NB4 (cell line): ENCODE results near the gene PIP5K1C.

Source experiments
- DNase-seq: peaks from one replicate; pipeline ENCODE4 v3.0.0; 2010; ENCODE audit warnings: low read depth
- H3K4me3 ChIP-seq: one replicate; pipeline ENCODE4 v1.5.1; 2011; ENCODE audit warnings: mild to moderate bottlenecking, low read depth, low read length, moderate library complexity
- MYC ChIP-seq: IDR thresholded peaks from 2 replicates; pipeline ENCODE4 v1.6.1; 2011; ENCODE audit warnings: low read depth, low read length
- POLR2A ChIP-seq: IDR thresholded peaks from 2 replicates; pipeline ENCODE4 v1.6.1; 2011; ENCODE audit warnings: mild to moderate bottlenecking; ENCODE audit not compliant: insufficient read length; ENCODE audit errors: extremely low read depth
- TF ChIP-seq, protein P1 (sequence below): IDR thresholded peaks from 2 replicates; pipeline ENCODE4 v1.6.1; 2011; ENCODE audit warnings: low read depth, low read length
- TF ChIP-seq, protein P2 (sequence below): IDR thresholded peaks from one replicate; pipeline ENCODE4 v1.5.1; 2012; ENCODE audit warnings: low read depth, low read length

PIP5K1C gene

DNA sequence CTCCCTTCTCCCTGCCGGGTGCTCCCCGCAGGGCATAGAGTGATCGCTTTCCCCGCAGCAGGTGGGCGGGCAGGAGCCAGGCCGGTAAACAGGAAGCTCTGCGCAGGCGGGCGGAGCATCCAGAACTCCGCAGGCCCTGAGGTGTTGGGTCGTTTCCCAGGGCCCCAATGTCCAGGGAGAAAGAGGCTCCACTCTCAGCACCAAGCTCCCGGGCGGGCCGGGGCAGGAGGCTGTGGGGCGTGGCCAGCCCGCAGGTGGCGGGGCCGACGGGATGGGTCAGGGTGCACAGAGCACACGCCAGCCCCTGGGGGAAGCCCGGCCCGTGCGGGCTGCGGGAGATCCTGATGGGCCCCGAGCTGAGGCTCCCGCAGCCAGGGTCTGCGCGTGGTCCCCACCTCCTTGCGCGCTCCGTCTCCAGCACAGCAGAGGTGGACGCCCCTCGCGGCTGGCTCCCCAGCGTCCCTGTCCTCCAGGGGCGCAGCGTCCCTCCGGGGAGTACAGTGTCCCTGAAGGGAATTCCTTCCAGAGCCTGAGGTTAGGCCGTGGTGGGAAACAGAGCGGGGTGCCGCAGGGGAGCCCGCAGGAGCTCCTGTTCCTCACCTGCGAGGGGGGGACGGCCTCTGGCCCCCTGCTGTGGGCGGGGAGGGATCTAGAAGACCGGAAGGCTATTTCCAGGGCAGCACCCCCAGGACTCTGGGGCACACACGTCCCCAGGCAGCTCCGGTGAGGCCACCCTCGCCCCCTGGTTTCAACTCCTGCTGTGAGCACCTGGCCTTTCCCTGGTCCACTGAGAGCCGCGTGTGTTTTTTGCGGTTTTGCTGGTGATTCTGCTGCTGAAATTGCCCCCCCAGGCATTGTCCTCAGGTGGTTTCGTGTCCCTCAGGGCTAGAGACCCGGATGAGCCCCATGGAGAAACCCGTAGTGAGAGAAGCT, 12.2 kb downstream of the PIP5K1C start:
- H3K4me3 ChIP-seq: no peak overlapping the region
- no peak for TF ChIP-seq MYC
- TF ChIP-seq, protein P1, sequence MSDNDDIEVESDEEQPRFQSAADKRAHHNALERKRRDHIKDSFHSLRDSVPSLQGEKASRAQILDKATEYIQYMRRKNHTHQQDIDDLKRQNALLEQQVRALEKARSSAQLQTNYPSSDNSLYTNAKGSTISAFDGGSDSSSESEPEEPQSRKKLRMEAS: no peak
- TF ChIP-seq POLR2A: no peak
- TF ChIP-seq, protein P2, sequence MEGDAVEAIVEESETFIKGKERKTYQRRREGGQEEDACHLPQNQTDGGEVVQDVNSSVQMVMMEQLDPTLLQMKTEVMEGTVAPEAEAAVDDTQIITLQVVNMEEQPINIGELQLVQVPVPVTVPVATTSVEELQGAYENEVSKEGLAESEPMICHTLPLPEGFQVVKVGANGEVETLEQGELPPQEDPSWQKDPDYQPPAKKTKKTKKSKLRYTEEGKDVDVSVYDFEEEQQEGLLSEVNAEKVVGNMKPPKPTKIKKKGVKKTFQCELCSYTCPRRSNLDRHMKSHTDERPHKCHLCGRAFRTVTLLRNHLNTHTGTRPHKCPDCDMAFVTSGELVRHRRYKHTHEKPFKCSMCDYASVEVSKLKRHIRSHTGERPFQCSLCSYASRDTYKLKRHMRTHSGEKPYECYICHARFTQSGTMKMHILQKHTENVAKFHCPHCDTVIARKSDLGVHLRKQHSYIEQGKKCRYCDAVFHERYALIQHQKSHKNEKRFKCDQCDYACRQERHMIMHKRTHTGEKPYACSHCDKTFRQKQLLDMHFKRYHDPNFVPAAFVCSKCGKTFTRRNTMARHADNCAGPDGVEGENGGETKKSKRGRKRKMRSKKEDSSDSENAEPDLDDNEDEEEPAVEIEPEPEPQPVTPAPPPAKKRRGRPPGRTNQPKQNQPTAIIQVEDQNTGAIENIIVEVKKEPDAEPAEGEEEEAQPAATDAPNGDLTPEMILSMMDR: no peak
- no peak for DNase-seq

DNA sequence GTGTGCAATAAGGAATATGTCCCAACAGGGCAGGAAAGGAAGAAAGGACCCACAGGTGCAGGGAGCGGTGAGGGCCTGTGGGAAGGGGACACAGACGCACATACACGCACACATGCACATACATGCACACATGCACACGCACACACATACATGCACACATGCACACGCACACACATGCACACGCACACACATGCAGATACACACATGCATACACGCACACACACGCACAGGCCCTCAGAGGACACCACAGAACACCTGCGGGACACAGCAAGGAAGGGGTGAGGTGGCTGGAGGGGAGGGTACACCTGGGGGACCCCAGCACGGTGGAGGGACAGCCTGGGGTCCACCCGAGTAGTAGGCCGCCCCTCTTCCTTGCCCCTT, 12.9 kb downstream of the PIP5K1C start:
- no peak overlapping the region for H3K4me3 ChIP-seq
- no peak for DNase-seq
- TF ChIP-seq POLR2A: no peak
- TF ChIP-seq MYC: no peak
- TF ChIP-seq, protein P1: no peak
- TF ChIP-seq, protein P2: no peak

- no peak overlapping the region for H3K4me3 ChIP-seq
- DNase-seq: no peak
- TF ChIP-seq, protein P2: no peak
- TF ChIP-seq, protein P1: no peak
- TF ChIP-seq MYC (no peak), POLR2A (no peak)
Measured at GRCh38 chr19:3684817-3685410, 15.4 kb downstream of the PIP5K1C start.

GRCh38 chr19:3684054-3684816, 16.0 kb downstream of the PIP5K1C start:
- no peak for DNase-seq
- no peak overlapping the region for H3K4me3 ChIP-seq
- no peak for TF ChIP-seq POLR2A
- TF ChIP-seq, protein P2: no peak
- TF ChIP-seq, protein P1: no peak
- no peak for TF ChIP-seq MYC

DNA sequence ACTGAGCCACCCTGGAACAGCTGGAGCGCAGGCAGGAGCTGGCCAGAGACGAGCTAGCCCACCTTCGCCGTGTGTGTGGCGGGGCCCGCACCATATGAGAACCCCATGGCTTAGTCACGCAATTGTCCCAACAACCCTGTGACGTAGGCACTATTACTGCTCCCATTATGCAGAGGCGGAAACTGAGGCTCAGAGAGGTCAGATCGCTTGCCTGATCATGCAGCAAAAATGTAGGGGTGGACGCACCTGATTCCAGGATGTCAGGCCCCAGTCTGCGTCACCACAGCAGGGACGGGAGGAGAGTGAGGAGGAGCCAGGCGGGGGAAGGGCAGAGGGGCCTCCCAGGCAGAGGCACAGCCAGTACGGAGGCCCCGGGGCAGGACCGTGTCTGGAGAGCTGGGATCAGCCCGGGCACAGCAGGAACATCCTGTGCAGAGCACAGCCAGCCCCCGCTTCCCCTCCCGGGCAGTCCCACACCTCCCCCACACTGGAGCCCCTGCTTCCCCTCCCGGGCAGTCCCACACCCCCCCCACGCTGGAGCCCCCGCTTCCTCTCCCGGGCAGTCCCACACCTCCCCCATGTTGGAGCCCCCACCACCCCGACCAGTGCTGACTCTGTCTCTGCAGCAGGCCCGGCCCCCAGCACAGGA, 16.7 kb downstream of the PIP5K1C start:
- H3K4me3 ChIP-seq: no peak overlapping the region
- DNase-seq: peak; percentile 47
- no peak for TF ChIP-seq POLR2A
- TF ChIP-seq, protein P1: 0 out of 2 replicates have a peak, but pooled peaks have one; percentile 11
